ENCODE results near the gene STUM.

DNA sequence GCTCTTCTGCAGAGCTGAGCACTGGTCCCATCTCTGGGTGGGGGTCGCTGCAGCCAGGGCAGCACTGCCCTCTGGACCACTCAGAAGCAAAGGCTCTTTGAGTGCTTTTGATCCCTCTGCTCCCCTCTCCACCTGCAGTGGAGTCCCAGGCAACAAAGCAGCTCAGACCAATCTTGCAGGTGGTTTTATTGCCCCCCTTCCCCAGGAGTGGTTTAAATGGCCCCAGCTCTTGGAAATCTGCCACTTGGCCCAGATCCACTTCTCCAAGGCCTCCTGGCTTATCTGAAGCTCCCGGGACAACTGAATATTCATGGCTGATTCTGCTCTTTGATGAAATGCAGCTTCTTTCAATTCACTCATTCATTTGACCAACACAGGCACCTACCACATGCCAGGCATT lies 2.7 kb downstream of the STUM start:
- no peak for TF ChIP-seq CTCF (IDR thresholded peaks at IDR 0.05)
- TF ChIP-seq POLR2A (IDR thresholded peaks at IDR 0.05), result no peak

All from right lobe of liver (tissue), 4 donors.